ENCODE measurements around the gene UACA.
A peak's percentile ranks its signal among the peaks of the same experiment; 100 is the strongest.

The UACA gene

GRCh38 chr15:70726753-70727152 is 36.6 kb downstream of the UACA start:
- TF ChIP-seq CTCF (IDR thresholded peaks at IDR 0.05; ENCODE audit: low read depth, low read length): no peak
- no peak overlapping the region for H3K4me3 ChIP-seq (ENCODE audit: low read depth, low read length)

- no peak overlapping the region for H3K4me3 ChIP-seq (ENCODE audit: low read depth, low read length)
- TF ChIP-seq CTCF (IDR thresholded peaks at IDR 0.05; ENCODE audit: low read depth, low read length): no peak
Observed at GRCh38 chr15:70723927-70724326, 39.4 kb downstream of the UACA start.

GRCh38 chr15:70723122-70723422 is 40.3 kb downstream of the UACA start:
- TF ChIP-seq CTCF (IDR thresholded peaks at IDR 0.05; ENCODE audit: low read depth, low read length): no peak
- H3K4me3 ChIP-seq (ENCODE audit: low read depth, low read length): no peak overlapping the region

GRCh38 chr15:70722266-70723121 is 40.9 kb downstream of the UACA start:
- no peak overlapping the region for H3K4me3 ChIP-seq (ENCODE audit: low read depth, low read length)
- TF ChIP-seq CTCF (IDR thresholded peaks at IDR 0.05; ENCODE audit: low read depth, low read length): peak; percentile 45; the same call in 1 of the 2 replicates

GRCh38 chr15:70720228-70721016 is 42.9 kb downstream of the UACA start:
- TF ChIP-seq CTCF (IDR thresholded peaks at IDR 0.05; ENCODE audit: low read depth, low read length): no peak
- H3K4me3 ChIP-seq (ENCODE audit: low read depth, low read length): no peak overlapping the region

GRCh38 chr15:70717237-70717793 is 46.0 kb downstream of the UACA start:
- no peak for TF ChIP-seq CTCF (IDR thresholded peaks at IDR 0.05; ENCODE audit: low read depth, low read length)
- H3K4me3 ChIP-seq (ENCODE audit: low read depth, low read length): no peak overlapping the region
